Myocyte (in vitro differentiated cells): ENCODE results near the gene RARG. TPM values are rescaled to one million over a fixed set of nuclear protein-coding genes. Genes with fewer than 3 reads are reported as not detected.
A peak's percentile ranks its signal among the peaks of the same experiment; 100 is the strongest.
"Not testable (repeated sequence)": the region's sequence is repeated elsewhere in the genome, so short reads cannot be mapped to it uniquely, and the experiment has no call there.

ENCODE experiments used
- DNase-seq: peaks from one replicate; pipeline ENCODE4 v3.0.0-alpha.2; 2012; ENCODE audit warnings: low read depth
- total RNA-seq: library from RNA; depleted of rRNA; stranded (reverse); fragments of >200 nt; gene quantifications from 2 replicates; pipeline ENCODE4 v1.2.3, GENCODE V29; 2014

Gene RARG
- total RNA-seq, 1 donor from 2014 or later: 22.7 TPM

DNA sequence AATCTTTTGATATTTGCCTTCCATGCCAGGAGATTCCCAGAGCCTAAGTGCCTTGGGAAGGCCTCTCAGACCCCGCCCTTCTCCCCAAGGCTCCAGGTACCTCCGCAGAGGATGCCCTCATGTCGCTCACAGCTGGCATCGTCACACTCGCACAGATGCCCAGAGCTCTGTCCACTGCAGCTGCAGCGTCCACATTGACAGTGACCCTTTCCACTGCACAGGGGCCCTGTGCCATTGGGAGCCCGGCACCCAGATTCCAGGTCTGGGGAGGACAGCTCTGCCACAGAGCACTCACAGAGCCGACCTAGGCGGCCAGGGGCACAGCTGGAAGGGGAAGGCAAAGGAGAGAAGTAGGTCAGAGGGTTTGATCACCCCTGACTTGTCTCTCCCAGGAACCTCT is 39.0 kb downstream of the RARG start:
- DNase-seq: no peak

DNA sequence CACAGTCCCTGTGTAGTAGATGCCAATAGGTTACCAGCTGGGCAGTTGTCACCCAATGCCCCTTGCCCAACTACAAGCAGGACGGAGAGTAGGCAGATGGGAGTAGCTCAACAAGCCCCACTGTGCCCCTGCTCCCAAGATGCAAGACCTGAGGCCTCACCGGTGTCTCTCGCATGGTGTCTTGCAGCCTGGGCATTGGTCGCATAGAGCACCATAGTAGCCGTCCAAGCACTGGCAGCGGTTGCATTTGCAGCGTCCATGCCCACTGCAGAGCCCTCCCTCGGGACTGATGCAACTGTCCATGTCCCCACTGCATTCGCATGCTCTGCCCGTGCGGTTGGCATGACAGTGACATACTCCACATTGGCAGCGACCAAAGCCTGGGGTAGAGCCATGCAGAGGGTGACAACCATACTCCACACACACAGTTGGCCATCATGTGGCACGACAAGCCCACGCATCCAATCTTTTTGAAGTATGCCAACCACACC is 39.4 kb downstream of the RARG start:
- DNase-seq: no peak

DNA sequence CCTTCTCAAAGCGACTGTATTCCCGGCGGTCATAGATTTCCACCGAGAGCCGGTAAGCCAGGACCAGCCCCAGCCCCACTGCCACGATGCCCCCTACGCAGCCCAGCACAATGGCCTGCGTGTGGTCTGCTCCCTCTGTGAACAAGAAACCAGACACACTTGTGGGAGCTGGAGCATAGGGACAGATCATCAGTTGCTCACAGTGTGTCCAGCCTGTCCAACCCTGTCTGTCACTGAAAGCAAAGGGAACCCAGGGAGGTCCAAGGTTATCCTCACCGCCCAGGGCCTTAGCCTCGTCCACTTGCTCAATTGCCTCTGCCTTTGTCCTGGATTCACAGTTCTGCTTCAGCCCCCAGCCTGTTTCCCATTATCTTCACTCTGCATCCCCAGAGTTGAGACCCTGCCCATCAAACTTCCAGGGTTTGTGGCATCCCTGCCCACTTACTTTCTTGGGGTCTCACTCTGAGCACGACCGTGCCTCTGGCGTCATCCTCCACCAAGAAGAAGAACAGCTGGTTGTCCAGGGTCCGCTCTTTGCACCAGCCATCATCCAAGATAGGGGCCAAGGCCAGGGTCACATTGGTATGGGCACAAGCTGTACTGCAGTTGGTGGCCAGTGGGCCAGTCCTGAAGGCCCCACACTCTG is 40.0 kb downstream of the RARG start:
- DNase-seq: no peak

DNA sequence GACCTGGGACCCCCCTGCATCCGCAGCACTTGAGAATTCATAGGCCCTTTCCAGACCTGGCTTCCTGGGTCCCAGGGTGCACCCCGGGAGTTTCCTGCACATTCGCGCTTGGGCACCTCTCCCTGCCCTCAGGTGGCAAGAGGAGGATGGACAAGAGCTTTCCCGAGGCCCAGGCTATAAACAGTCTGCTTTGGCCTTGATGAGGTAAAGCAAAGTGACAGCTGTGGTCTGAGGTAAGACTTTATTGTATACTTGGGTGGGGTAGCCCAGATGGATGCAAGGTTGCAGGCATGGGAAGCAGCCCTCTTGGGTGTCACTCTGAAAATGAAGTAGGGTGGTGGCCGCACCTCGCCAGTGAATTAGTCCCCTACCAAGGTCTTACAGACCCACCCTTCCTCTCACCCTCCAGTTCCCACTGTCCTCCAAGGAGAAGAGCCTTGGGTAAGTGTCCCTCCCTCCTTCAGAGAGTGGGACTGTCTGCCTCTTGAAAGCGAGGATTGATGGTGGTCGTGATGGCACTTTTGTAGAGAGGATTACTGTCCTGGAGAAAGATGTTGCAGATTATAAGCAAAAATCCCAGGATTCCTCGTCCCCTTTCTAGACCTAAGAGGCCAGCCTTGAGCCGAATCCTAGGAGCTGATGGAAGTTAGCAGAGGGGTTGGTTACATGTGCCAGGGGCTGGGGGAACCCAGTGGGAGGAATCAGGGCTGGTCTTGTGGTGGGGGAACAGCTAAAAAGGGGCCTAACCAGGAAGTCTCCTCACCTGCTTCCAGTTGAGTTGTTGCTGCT is 40.7 kb downstream of the RARG start:
- no peak for DNase-seq

DNA sequence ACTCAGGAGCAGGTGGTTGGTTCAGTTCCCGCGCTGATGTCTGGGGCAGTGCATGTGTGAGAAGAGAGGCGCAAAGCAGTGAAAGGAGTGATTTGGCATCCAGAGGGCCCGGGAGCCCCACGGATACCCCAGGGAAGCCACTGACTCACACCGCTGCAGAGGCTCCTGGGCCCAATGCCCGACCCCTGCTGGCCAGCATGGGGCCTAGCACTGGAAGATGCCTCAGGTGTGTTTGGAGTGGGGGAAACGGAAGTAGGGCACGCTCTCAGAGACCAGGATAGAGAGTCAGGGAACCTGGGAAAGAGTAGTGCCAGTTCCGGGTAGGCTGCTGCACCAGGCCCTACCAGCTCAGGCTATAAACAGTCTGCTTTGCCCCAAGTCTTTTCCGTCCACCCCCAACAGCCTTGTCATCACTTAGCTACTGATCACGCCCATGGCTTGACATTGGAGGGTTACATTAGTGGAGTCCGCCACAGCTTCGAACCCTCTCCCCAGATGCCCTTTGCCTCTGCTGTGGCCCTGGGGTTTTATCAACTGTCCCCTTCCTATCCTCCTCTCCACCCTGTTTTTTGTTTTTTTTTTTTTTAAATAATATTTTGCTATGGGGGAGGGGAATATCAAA is 41.8 kb downstream of the RARG start:
- peak; percentile 61 for DNase-seq

DNA sequence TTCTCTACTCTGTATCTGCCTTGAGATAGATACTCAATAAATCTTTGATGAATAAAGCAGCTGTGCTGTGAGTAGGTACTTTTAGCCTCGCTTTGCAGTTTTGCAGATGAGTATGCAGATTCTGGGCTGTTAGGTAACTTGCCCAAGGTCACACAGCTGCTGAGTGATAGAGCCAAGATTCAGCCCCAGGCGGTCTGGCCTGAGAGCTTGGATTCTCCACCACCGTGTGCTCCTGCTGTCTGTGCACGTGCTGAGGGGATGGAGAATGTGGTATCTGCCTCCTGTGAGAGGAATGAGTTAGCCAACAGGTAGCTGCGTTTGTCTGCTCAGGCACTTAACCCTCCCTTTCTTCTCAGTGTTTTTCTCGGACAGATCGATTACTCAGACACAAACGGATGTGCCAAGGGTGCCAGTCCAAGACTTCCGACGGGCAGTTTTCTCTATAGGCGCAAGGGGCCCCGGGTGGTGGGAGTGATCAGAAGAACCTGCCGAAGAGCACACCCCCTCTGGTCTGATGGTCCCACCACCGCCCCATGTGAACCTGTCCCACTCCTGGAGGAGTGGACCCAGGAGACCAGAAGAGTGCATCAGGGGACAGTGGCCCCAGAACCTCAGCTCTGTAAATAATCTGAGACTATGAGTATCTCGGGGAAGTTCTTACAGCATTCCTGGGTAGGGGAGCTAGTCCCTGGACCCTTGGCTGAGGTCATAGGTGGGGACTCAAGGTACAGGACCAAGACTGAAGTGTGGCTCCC is 44.7 kb downstream of the RARG start:
- DNase-seq: no peak

DNA sequence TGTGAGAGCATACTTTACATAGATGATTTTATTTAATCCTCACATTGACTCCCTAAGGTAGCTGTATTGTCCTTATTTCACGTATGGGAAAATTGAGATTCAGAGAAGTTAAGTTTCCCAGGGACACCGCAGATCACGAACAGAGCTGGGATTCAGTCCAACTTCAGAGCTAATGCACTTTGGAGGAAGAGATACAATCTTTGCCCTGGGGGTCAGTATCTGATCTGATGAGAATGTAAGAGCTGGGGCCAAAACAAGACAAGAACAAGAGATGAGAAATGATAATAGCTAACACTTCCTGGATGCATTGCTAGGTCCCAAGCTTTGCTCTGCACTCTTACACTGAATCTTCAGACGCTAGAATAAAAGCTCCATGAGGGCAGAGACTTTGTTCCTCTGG is 45.3 kb downstream of the RARG start:
- DNase-seq: no peak

DNA sequence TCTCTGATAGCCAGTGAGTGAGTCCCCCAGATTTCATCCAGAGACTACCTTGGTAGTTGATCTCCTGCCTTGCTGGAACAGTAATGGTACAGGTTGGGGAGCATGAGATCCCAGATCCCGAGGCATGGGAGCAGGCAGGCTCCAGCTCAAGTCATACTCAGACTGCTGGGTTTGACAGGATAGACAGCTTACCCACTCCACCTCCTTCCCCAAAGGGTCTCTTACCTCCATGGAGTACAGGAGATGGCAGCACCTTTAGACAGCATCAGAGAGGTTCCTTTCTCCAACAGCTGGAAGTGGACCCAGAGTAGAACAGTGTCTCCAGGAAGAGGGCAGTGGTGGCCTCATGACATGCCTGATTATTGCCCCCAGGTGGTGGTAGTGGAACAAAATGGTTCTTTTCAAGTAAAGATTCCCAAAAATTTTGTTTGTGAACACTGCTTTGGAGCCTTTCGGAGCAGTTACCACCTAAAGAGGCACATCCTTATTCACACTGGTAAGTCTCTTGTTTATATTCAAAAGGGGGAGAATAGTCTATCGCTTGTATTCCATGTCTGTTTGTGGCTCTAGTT is 46.3 kb downstream of the RARG start:
- DNase-seq: no peak

DNA sequence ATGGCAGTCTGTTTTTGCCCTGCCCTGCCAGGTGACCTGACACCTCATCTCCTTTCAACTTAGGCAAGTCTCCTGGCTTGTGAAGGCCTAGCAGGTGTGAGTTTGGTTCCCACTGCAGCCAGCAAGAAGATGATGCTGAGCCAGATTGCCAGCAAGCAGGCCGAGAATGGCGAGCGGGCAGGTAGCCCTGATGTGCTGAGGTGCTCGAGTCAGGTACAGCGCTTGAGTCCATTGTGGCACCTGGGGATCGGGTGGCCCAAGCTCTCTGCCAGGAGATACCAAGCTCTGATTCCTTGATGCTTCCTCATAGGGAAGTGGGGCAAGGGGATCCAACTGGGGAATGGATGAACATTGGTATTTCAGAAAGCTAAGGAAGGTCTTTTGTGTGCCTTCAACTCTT is 47.2 kb downstream of the RARG start:
- no peak for DNase-seq

DNA sequence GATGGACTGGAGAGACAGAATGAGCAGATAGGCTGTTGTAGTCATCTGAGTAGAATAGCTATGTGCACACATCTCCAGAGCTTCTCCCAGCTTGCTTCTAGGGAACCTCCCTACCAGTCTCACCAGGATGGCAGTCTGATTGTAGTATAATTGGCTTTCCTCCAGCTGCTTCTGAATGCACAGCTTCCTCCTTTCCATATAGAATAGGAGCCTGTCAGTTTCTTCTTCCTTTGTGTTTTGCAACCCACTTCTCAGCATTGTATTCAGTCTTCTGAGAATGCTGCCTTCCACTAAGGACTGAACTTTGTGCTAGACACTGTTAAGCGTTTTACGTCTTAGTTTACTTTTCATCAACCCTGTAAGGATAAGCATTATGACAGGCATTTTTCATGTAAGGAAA is 49.1 kb downstream of the RARG start:
- no peak for DNase-seq

DNA sequence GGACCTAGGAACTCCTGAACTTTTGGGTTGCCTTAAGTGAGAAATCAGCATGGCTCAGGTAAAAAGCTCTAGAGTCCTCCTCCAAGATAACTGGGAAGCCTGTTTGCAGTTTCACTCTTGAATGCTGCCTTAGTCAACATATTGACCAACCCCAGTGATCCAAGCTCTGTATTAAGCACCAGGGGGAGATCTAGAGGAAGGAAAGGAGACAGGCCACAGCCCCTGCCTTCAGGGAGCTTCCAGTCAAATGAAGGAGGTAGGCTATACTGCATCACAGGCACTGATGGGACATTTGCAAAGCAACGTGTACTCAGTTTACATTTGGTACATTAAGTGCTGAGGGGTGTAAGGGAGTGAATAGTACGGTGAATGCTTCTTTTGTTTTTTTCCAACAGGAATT is 50.1 kb downstream of the RARG start:
- no peak for DNase-seq

DNA sequence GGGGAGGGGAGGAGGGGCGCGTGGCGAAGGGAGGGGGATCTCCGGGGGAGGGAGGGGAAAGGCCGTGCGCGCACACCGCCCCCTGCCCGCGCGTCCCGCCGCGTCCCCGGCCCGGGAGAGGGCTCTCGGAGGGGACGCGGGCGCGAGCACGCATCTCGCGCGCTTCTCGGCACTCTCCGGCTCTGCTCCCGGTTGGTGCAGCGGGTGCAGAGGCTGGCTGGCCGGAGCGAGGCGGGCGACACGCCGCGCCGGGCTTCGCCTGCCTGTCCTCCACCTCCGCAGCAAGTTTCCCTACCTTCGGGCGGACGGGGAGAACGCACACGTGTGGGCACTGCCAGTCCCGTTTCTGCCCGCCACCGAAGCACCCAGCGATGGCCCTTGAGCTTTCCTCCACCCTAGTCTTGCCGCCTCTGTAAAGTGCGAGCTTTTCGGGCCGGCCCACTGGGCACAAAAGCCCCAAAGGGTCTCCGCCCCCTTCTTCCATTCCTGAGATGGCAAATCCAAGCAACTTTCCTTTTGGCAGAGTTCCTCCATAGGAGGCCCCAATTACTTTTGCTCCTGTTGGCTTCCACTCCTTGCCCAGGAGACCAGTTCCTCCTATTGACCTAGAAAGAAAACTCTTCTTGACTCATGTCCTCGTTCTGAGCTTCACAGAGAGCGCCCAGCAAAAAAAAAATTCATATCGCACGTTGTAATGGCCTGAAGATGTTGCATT is 50.9 kb downstream of the RARG start:
- DNase-seq: peak; percentile 80

DNA sequence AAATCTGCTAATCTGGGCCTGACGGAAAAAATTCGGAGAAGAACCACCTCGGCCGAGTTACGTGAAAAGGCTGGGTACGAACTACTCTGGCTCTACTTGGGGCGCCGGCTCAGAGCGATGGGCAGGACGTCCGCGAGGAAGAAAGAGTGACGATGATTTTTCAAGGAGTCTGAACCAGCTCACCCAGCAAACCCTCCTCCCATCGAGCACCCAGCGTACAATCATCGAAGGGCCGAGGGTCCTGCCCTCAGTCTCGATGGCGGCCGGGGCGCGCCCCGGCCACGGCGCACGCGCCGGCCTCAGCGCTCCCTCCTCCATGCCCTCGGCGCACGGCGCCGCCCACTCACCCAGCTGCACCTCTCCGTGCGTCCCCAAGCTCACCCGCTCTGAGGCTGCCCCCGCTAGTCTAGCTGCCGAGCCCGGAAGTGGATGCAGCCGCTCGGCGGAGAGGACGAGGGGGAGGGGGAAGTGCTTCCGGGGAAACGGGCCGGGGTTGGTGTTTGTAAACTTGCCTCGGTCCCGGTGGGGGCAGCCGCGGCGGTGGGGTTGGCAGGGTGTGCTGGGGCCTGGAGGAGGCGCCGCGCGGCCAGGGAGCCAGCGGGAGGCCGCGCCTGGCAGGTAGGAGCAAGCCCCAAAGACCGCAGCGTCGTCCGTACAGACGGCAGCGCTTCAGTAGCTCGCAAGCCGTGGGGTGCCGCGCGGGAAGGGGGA is 51.6 kb downstream of the RARG start, which contains the start of the genes CSAD and ZNF740:
TSS of gene CSAD (minus strand) at position 706 of the 711 bp plus-strand sequence. CDS start 7,455 bp downstream, outside the sequence.
TSS of gene ZNF740 (plus strand) at position 503 of the 711 bp plus-strand sequence. CDS start 1,262 bp downstream, outside the sequence.
- DNase-seq: peak; percentile 99

DNA sequence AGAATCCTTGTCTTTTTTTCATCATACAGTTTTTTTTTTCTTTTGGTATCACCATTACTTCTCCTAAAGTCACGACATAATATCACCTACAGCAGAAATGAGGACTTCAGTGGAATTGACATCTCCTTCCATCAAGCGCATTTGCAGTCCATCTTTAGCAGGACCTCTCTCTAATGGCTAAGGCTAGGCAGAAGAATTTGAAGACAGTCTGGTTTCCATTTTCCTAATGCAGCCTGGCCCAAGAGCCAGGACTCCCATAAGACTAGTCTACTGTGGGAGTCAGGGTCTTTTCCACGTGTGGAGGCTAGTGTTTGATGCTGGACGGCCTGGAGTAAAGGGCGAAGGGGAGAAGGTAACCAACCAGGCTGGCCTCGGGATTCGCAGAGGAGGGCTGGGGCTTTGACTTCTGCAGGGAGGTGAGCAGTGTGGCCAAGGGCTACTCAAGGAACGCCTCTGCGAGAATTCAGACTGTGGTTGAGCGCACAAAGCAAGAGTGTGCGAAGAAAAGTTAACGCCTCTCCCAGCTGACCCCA is 52.3 kb downstream of the RARG start:
- no peak for DNase-seq

DNA sequence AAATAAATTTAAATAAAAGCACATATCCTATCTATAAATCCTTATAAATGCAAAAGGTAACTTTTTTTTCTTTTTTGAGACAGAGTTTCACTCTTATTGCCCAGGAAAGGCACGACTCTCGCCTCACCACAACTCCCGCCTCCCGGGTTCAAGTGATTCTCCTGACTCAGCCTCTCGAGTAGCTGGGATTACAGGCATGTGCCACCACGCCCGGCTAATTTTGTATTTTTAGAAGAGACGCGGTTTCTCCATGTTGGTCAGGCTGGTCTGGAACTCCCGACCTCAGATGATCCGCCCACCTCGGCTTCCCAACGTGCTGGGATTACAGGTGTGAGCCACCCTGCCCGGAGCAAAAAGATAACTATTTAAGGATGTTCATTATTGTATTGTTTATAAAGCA is 53.2 kb downstream of the RARG start:
- not testable (repeated sequence) for DNase-seq

DNA sequence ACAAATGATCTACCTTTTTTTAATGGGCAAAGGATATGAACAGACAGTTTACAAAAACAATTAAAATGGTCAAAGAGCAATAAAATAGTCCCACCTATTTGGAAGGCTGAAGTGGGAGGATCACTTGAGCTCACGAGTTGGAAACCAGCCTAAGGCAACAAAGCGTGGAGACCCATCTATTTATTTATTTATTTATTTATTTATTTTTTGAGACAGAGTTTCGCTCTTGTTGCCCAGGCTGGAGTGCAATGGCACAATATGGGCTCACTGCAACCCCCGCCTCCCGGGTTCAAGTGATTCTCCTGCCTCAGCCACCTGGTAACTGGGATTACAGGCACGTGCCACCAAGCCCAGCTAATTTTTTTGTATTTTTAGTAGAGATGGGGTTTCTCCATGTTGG is 54.6 kb downstream of the RARG start:
- not testable (repeated sequence) for DNase-seq

DNA sequence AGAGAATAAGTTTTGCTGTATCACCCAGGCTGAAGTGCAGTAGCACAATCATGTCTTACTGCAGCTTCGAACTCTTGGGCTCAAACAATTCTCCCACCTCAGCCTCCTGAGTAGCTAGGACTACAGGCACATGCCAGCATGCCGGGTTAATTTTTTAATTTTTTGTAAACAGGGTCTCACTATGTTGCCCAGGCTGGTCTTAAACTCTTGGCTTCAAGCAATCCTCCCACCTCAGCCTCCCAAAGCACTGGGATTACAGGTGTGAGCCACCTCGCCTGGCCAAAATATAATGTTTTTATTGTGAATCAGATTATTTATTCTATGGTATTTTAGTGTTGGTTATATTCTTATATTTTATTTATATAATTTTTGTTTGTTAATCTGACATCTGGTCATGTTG is 55.3 kb downstream of the RARG start:
- DNase-seq: no peak

DNA sequence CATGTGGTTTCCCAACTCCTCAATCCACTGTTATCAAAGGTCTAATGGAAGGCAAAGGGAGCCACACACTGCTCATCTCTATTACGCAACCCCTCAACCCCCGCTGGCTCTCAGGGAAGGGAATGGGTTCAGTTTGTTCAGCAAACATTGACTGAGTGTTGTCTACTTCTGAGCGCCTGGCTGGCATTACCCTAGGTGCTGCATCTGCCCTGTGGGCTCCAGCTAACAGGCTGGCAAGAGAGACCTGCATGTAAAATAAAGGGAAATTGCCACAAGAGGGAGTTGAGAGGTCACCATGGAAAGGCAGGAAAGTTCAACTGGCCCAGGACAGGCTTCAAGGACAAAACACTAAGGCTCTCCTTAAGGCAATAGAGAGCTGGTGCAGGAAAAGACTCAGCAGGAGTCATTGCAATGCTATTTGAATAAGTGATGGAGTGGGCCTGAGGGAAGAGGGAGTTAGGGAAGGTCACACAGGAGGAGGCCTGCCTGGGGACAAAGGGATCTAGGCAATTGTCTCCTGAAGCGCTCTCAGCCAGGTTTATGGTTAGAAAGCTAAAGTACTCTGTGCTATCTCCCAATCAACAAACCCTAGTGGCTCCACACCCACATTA is 57.0 kb downstream of the RARG start:
- DNase-seq: peak; percentile 44
